Kidney (tissue), 14 donors: Measurements from ENCODE around the gene PHKA2. TPM values are rescaled to one million over a fixed set of nuclear protein-coding genes. Genes with fewer than 3 reads are reported as not detected.

ENCODE experiments used
- DNase-seq, 5 donors: peaks; one replicate each; pipeline ENCODE4 v3.0.0-alpha.2; 2013 to 2020
- FAIRE-seq: peaks from 2 replicates; lab custom pipeline; 2012; peaks lifted over from hg19 to GRCh38; lab: Jason Lieb, UNC
- H3K27ac ChIP-seq, 2 donors: one replicate each; pipeline ENCODE4 v1.7.0; 2013; ENCODE audit warnings: low read depth in 2 of 2, low read length in 2 of 2, inconsistent platforms in 1 of 2
- H3K27me3 ChIP-seq: one replicate; pipeline ENCODE4 v1.7.1; 2013; ENCODE audit warnings: low read length, inconsistent platforms; ENCODE audit not compliant: control insufficient read depth, insufficient read depth
- H3K36me3 ChIP-seq, 3 donors: one replicate each; pipeline versions ENCODE4 v1.7.0 to v1.7.1; 2013; ENCODE audit warnings: low read length in 3 of 3, control low read depth in 1 of 3, inconsistent platforms in 1 of 3; ENCODE audit not compliant: insufficient read depth in 3 of 3, control insufficient read depth in 2 of 3
- H3K4me1 ChIP-seq, 3 donors: one replicate each; pipeline versions ENCODE4 v1.7.0 to v1.7.1; 2013; ENCODE audit warnings: low read length in 3 of 3, inconsistent platforms in 1 of 3, low read depth in 1 of 3; ENCODE audit not compliant: control insufficient read depth in 2 of 3, insufficient read depth in 2 of 3
- H3K4me3 ChIP-seq, 3 donors: one replicate each; pipeline versions ENCODE4 v1.7.0 to v1.8.1; 2013; ENCODE audit warnings: low read length in 3 of 3, control low read depth in 1 of 3, inconsistent platforms in 1 of 3
- H3K9ac ChIP-seq, 3 donors: one replicate each; pipeline versions ENCODE4 v1.7.0 to v1.7.1; 2013; ENCODE audit warnings: low read length in 3 of 3, control low read depth in 1 of 3, inconsistent platforms in 1 of 3
- H3K9me3 ChIP-seq, 3 donors: one replicate each; pipeline versions ENCODE4 v1.7.0 to v1.7.1; 2013; ENCODE audit warnings: low read length in 3 of 3, control low read depth in 1 of 3, inconsistent platforms in 1 of 3; ENCODE audit not compliant: control insufficient read depth in 2 of 3, insufficient read depth in 1 of 3
- CTCF ChIP-seq: IDR thresholded peaks from 3 replicates; pipeline ENCODE4 v1.5.1; 2012; ENCODE audit warnings: mild to moderate bottlenecking, moderate library complexity, borderline replicate concordance; ENCODE audit not compliant: insufficient read depth; ENCODE audit errors: extremely low read depth
- intact Hi-C: fragments of 100-400 bp; cut with DNase I; formaldehyde crosslinking; loops from one replicate; pipeline ENCODE4 v1.11.1; 2022
- polyA plus RNA-seq: library from polyadenylated mRNA; stranded (reverse); fragments of 350-450 nt; fragmentation: Illumina TruSeq; extraction: RNeasy Lipid Tissue Mini Kit (QIAGEN cat#74804); gene quantifications from one replicate; pipeline ENCODE4 v1.2.3, GENCODE V29; 2014; ENCODE audit warnings: low read depth, low replicate concordance; ENCODE audit not compliant: insufficient read depth
- total RNA-seq: library from RNA; stranded (reverse); fragmentation: NEBNext Ultra II Directional; extraction: Animal tissue kit (Norgen Biotek cat#: 25700); gene quantifications from one replicate; pipeline ENCODE4 v1.2.1, GENCODE V29; 2021
- donor health status: control.
- donor health status: control.
- donor health status: control.
- donor health status: control.
- donor health status: control.
- donor health status: DM: yes; HTN: yes; CAD: no.
- donor health status: Normal renal cell carcinoma (clear cell type).

Gene PHKA2
- total and polyA plus RNA-seq, 2 donors from 2014 or later, result 14.7 to 26.3 TPM

GRCh38 chrX:18998653-18999052 lies 14.7 kb upstream of the PHKA2 start:
- no peak for FAIRE-seq
- Histone ChIP-seq H3K4me1 (no peaks in the 10 kb centered on the region), H3K27me3 (no peaks in the 10 kb centered on the region), H3K27ac (no peak overlapping the region), H3K4me3 (no peak overlapping the region), H3K36me3 (no peaks in the 10 kb centered on the region), H3K9ac (no peak overlapping the region), H3K9me3 (no peaks in the 10 kb centered on the region)
- intact Hi-C loops, result no loop called here
- no peak for DNase-seq
- TF ChIP-seq CTCF, result no peak

- TF ChIP-seq CTCF, result no peak
- no peak for FAIRE-seq
- Histone ChIP-seq H3K9me3 (no peaks in the 10 kb centered on the region), H3K9ac (no peak overlapping the region), H3K27me3 (no peaks in the 10 kb centered on the region), H3K4me3 (no peak overlapping the region), H3K4me1 (no peaks in the 10 kb centered on the region), H3K36me3 (no peaks in the 10 kb centered on the region), H3K27ac (no peak overlapping the region)
- DNase-seq, result no peak
- intact Hi-C loops, result no loop called here
These were observed 14.0 kb upstream of the PHKA2 start for GRCh38 chrX:18997916-18998315.

GRCh38 chrX:18996536-18996935 lies 12.6 kb upstream of the PHKA2 start:
- Histone ChIP-seq H3K27ac (no peak overlapping the region), H3K4me1 (no peaks in the 10 kb centered on the region), H3K36me3 (no peaks in the 10 kb centered on the region), H3K4me3 (no peak overlapping the region), H3K9ac (no peak overlapping the region), H3K27me3 (peaks cover 2% of the 10 kb centered on the region), H3K9me3 (no peaks in the 10 kb centered on the region)
- intact Hi-C loops, result no loop called here
- no peak for TF ChIP-seq CTCF
- no peak for DNase-seq
- no peak for FAIRE-seq

- no peak for TF ChIP-seq CTCF
- Histone ChIP-seq H3K27me3 (peaks cover 2% of the 10 kb centered on the region), H3K4me1 (no peaks in the 10 kb centered on the region), H3K4me3 (no peak overlapping the region), H3K36me3 (no peaks in the 10 kb centered on the region), H3K9ac (no peak overlapping the region), H3K9me3 (no peaks in the 10 kb centered on the region), H3K27ac (no peak overlapping the region)
- intact Hi-C loops, result no loop called here
- DNase-seq (no peak), FAIRE-seq (no peak)
These were observed 11.3 kb upstream of the PHKA2 start for GRCh38 chrX:18995221-18995620.
